Ishikawa (cell line): ENCODE data around the gene PCDHA12.

ENCODE experiments used
- CEBPB ChIP-seq: IDR thresholded peaks from 2 replicates; pipeline ENCODE4 v1.6.1; 2012
- EP300 ChIP-seq: IDR thresholded peaks from 2 replicates; pipeline ENCODE4 v1.6.1; 2012; ENCODE audit warnings: borderline replicate concordance
- MAX ChIP-seq: IDR thresholded peaks from 2 replicates; pipeline ENCODE4 v1.6.1; 2012
- RAD21 ChIP-seq: IDR thresholded peaks from 2 replicates; pipeline ENCODE4 v1.6.1; 2012; ENCODE audit warnings: low read depth
- TAF1 ChIP-seq: IDR thresholded peaks from 2 replicates; pipeline ENCODE4 v1.6.1; 2012; ENCODE audit warnings: low read depth, mild to moderate bottlenecking
- TCF12 ChIP-seq: IDR thresholded peaks from 2 replicates; pipeline ENCODE4 v1.6.1; 2012; ENCODE audit warnings: low read depth
- USF1 ChIP-seq: IDR thresholded peaks from 2 replicates; pipeline ENCODE4 v1.6.1; 2012

GRCh38 chr5:140855772-140856674 lies 19.1 kb upstream of the PCDHA12 start, which contains the start of gene PCDHA10:
- TF ChIP-seq EP300 (no peak), RAD21 (peak; percentile 30; the same call in 1 of the 2 replicates), CEBPB (no peak), USF1 (no peak), TAF1 (no peak), MAX (no peak), TCF12 (no peak)
